Activated naive CD8-positive, alpha-beta T cell treated with anti-CD3 and anti-CD28 coated beads, Interleukin-2, amount 10 ng/mL, durations not matched to agents 7 days and 5 days (primary cell): Measurements from ENCODE around the gene SRXN1. TPM values are rescaled to one million over a fixed set of nuclear protein-coding genes. Genes with fewer than 3 reads are reported as not detected.

ENCODE experiments used
- ATAC-seq: fragments of 150-1000 bp; cut with Tn5 transposase; one replicate; pipeline ENCODE4 v1.10.0; 2021; ENCODE audit warnings: low read depth, moderate library complexity
- POLR2A ChIA-PET: fragments of 350-600 bp; sonication (Branson Sonifier 250); formaldehyde crosslinking; loops from one replicate; lab custom pipeline; 2021; ENCODE audit warnings: antibody characterized with exemption; lab: Charles Lee
- DNase-seq: peaks from one replicate; pipeline ENCODE4 v3.0.0; 2021
- H3K27ac Mint-ChIP-seq: one replicate; pipeline ENCODE4 v1.8.0; 2022; ENCODE audit warnings: mild to moderate bottlenecking, mixed read lengths
- H3K27me3 Mint-ChIP-seq: one replicate; pipeline ENCODE4 v1.8.0; 2022; ENCODE audit warnings: mild to moderate bottlenecking, moderate library complexity, mixed read lengths
- H3K36me3 Mint-ChIP-seq: one replicate; pipeline ENCODE4 v1.8.0; 2021; ENCODE audit warnings: mild to moderate bottlenecking, mixed read lengths
- H3K4me1 Mint-ChIP-seq: one replicate; pipeline ENCODE4 v1.8.0; 2021; ENCODE audit warnings: mixed read lengths
- H3K4me3 Mint-ChIP-seq: one replicate; pipeline ENCODE4 v1.8.0; 2022; ENCODE audit warnings: mild to moderate bottlenecking, moderate library complexity, mixed read lengths
- H3K9me3 Mint-ChIP-seq: one replicate; pipeline ENCODE4 v1.8.0; 2021; ENCODE audit warnings: mixed read lengths
- total RNA-seq, 2 experiments: library from RNA; stranded (reverse); gene quantifications; one replicate each; pipeline ENCODE4 v1.2.3, GENCODE V29; 2021

The SRXN1 gene
- total RNA-seq, 2 experiments from 2014 or later = 11.6 to 11.7 TPM

GRCh38 chr20:658202-658601 lies 5.2 kb upstream of the SRXN1 start:
- Mint-ChIP-seq H3K4me1 (peaks cover 14% of the 10 kb centered on the region), H3K27ac (no peak overlapping the region), H3K27me3 (peaks cover 61% of the 10 kb centered on the region), H3K9me3 (no peaks in the 10 kb centered on the region), H3K36me3 (no peaks in the 10 kb centered on the region), H3K4me3 (no peak overlapping the region)
- ATAC-seq (no peak), DNase-seq (no peak)
- POLR2A ChIA-PET = no interaction called here

DNA sequence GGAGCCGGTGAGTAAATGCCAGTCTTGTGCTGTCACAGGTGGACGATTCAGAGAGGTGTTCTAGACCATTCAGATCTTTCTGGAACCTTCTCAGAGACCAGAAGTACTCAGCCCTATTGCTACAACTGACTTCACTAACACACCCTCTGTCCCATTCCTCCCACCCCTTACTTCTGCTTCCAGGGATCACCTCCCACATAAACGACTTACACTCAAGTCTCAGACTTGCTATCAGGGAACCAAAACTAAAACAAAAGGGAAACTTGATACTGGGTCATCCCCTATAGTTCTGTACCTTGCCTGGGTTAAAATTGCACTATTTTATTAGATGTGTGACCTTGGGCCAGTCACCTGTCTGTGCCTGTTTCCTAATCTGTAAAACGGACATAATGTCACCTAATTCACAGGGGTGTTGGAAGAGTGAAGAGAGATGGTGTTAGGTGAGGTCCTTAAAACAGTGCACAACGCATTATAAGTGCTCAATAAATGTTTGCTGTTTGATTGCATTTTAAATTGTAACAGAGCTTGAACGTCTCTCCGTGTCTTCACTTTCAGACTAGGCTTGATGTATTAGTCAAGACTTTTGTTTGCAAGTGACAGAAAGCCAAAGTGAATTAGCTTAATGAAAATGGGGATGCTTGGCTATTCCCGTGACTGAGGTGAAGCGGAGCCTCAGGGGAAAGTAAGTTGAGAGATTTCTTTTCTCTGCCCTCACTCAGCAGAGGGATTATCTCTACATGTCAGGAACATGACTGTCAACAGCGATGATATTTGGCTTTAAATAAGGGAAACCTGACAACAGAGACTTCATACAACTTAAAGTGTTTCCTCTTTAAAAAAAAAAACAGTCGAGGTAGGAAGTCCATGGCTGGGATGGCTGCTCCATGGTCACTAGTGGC lies 3.0 kb upstream of the SRXN1 start:
- Mint-ChIP-seq H3K4me1 (peaks cover 18% of the 10 kb centered on the region), H3K9me3 (no peaks in the 10 kb centered on the region), H3K27me3 (peaks cover 41% of the 10 kb centered on the region), H3K27ac (no peak overlapping the region), H3K4me3 (no peak overlapping the region), H3K36me3 (no peaks in the 10 kb centered on the region)
- DNase-seq (no peak), ATAC-seq (no peak)
- POLR2A ChIA-PET = no interaction called here

DNA sequence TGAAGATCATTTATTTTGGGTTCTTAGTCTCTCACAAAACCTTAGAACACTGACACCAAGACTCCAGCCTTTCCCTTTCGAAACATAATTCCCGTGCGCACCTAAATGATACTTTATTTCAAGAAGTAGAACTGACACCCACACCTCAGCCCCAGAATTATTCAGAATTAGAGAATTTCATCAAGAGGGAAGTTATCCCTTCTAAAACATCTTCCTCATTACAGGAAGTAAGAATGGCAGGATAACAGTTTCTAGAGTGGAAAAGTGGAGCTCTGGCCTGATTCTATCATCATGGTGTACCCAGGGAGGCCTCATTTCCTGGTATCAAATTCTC lies 1.4 kb upstream of the SRXN1 start:
- H3K27me3 Mint-ChIP-seq = peaks cover 29% of the 10 kb centered on the region
- no peak for DNase-seq
- peaks cover 6% of the 10 kb centered on the region for H3K36me3 Mint-ChIP-seq
- H3K27ac Mint-ChIP-seq = no peak overlapping the region
- no peaks in the 10 kb centered on the region for H3K9me3 Mint-ChIP-seq
- peak overlapping the region; percentile 76 for H3K4me3 Mint-ChIP-seq
- POLR2A ChIA-PET = no interaction called here
- no peak for ATAC-seq
- peaks cover 15% of the 10 kb centered on the region for H3K4me1 Mint-ChIP-seq

DNA sequence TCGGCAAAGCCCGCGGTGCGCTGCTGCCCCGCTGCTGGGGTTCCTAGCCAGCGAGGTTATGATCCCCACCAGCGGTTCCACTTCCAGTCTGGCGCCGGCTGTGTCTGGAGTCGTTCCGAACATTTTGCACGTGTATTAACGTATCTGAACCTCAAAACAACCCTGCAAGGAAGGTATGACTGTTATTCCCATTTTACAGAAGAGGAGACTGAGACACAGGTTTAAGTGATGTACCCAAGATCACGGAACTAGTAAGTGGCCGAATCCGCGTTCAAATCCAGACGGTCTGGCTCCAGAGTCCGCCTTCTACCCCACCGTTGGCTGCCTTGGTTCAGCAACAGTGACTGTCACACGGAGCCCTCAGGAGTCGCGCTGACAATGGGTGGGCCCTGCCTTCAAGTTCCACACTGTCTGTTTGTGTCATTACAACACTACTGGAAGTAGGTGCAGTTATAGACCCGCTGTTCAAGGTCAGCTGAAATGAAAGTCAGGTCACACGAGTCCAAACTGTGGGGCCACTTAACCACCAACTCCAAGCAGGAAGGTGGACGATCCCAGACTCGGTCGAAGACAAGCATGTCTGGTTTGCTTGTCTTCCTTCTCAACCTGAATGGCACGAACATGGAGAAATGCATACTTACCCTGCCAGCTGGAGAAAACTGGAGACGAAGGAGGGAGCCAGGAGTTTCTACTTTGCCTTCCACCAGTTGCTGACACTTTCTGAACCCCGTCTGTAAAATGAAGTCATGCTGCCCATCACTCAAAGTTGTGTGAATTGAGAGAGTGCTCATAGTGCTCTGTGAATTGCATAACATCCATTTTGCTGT lies 803 bp upstream of the SRXN1 start:
- Mint-ChIP-seq H3K27me3 (peaks cover 26% of the 10 kb centered on the region), H3K36me3 (peaks cover 6% of the 10 kb centered on the region), H3K4me3 (peak overlapping the region; percentile 76), H3K9me3 (no peaks in the 10 kb centered on the region), H3K4me1 (peaks cover 17% of the 10 kb centered on the region), H3K27ac (peak overlapping the region; percentile 54)
- no peak for DNase-seq
- POLR2A ChIA-PET = no interaction called here
- no peak for ATAC-seq

- peaks cover 17% of the 10 kb centered on the region for H3K4me1 Mint-ChIP-seq
- DNase-seq (no peak), ATAC-seq (peak; percentile 6)
- H3K4me3 Mint-ChIP-seq = peak overlapping the region; percentile 78
- POLR2A ChIA-PET = no interaction called here
- no peaks in the 10 kb centered on the region for H3K9me3 Mint-ChIP-seq
- H3K36me3 Mint-ChIP-seq = peaks cover 13% of the 10 kb centered on the region
- H3K27me3 Mint-ChIP-seq = peaks cover 20% of the 10 kb centered on the region
- peak overlapping the region; percentile 67 for H3K27ac Mint-ChIP-seq
These were observed 338 bp downstream of the SRXN1 start for GRCh38 chr20:652615-653109.

- peak overlapping the region; percentile 67 for H3K27ac Mint-ChIP-seq
- POLR2A ChIA-PET = interaction anchor here (0.7 kb wide), 1 partner anchor 283 kb away, joined by 5 read pairs; no protein-coding TSS in a partner anchor
- H3K4me3 Mint-ChIP-seq = peak overlapping the region; percentile 78
- no peaks in the 10 kb centered on the region for H3K9me3 Mint-ChIP-seq
- DNase-seq (no peak), ATAC-seq (no peak)
- H3K4me1 Mint-ChIP-seq = peaks cover 17% of the 10 kb centered on the region
- peaks cover 15% of the 10 kb centered on the region for H3K36me3 Mint-ChIP-seq
- peaks cover 15% of the 10 kb centered on the region for H3K27me3 Mint-ChIP-seq
These were observed 1.0 kb downstream of the SRXN1 start for GRCh38 chr20:651713-652614.

GRCh38 chr20:650954-651353 lies 2.0 kb downstream of the SRXN1 start:
- Mint-ChIP-seq H3K9me3 (no peaks in the 10 kb centered on the region), H3K27ac (no peak overlapping the region), H3K27me3 (peaks cover 15% of the 10 kb centered on the region), H3K36me3 (peaks cover 19% of the 10 kb centered on the region), H3K4me3 (no peak overlapping the region), H3K4me1 (peaks cover 17% of the 10 kb centered on the region)
- no peak for ATAC-seq
- DNase-seq = no peak
- POLR2A ChIA-PET = interaction anchor here (0.7 kb wide), 1 partner anchor 282 kb away, joined by 5 read pairs; no protein-coding TSS in a partner anchor

GRCh38 chr20:650281-650680 lies 2.7 kb downstream of the SRXN1 start:
- no peak overlapping the region for H3K4me3 Mint-ChIP-seq
- H3K9me3 Mint-ChIP-seq = no peaks in the 10 kb centered on the region
- H3K36me3 Mint-ChIP-seq = peaks cover 19% of the 10 kb centered on the region
- peaks cover 22% of the 10 kb centered on the region for H3K4me1 Mint-ChIP-seq
- H3K27ac Mint-ChIP-seq = no peak overlapping the region
- H3K27me3 Mint-ChIP-seq = peaks cover 9% of the 10 kb centered on the region
- POLR2A ChIA-PET = no interaction called here
- DNase-seq = no peak
- no peak for ATAC-seq

- ATAC-seq (no peak), DNase-seq (no peak)
- Mint-ChIP-seq H3K27me3 (peaks cover 16% of the 10 kb centered on the region), H3K4me1 (peaks cover 17% of the 10 kb centered on the region), H3K9me3 (no peaks in the 10 kb centered on the region), H3K4me3 (no peak overlapping the region), H3K36me3 (peaks cover 19% of the 10 kb centered on the region), H3K27ac (no peak overlapping the region)
- POLR2A ChIA-PET = no interaction called here
These were observed 5.5 kb downstream of the SRXN1 start for GRCh38 chr20:647479-648019.

DNA sequence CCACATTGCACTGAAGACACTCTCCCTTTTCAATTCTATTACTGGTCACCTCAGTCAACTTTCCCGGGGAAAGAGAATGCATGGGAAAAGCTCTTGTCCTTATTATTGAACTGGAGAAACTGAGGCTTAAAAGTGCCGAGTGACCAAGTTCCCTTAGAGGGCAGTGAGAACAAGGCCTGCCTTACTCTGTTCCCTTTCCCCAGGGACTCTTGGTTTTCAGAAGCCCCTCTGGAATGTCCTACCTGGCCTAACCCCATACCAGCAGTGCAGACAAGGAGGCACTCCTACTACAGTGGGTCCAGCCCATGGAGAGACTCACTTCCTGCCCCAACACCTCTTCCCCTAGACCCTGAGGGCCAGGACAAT lies 6.1 kb downstream of the SRXN1 start:
- peaks cover 19% of the 10 kb centered on the region for H3K36me3 Mint-ChIP-seq
- H3K9me3 Mint-ChIP-seq = no peaks in the 10 kb centered on the region
- peaks cover 11% of the 10 kb centered on the region for H3K4me1 Mint-ChIP-seq
- no peak for ATAC-seq
- H3K27ac Mint-ChIP-seq = no peak overlapping the region
- DNase-seq = no peak
- H3K27me3 Mint-ChIP-seq = peaks cover 16% of the 10 kb centered on the region
- H3K4me3 Mint-ChIP-seq = no peak overlapping the region
- POLR2A ChIA-PET = no interaction called here

- Mint-ChIP-seq H3K36me3 (peaks cover 19% of the 10 kb centered on the region), H3K4me3 (no peak overlapping the region), H3K9me3 (no peaks in the 10 kb centered on the region), H3K27me3 (peaks cover 19% of the 10 kb centered on the region), H3K27ac (no peak overlapping the region), H3K4me1 (peaks cover 7% of the 10 kb centered on the region)
- DNase-seq (no peak), ATAC-seq (no peak)
- POLR2A ChIA-PET = no interaction called here
These were observed 6.7 kb downstream of the SRXN1 start for GRCh38 chr20:646107-646867.
